Keratinocyte (primary cell): ENCODE results near the gene PRKCH. TPM values are rescaled to one million over a fixed set of nuclear protein-coding genes. Genes with fewer than 3 reads are reported as not detected.

Experiments
- DNase-seq: peaks from one replicate; pipeline ENCODE4 v3.0.0-alpha.2; 2011; ENCODE audit warnings: low read depth, missing footprints, low spot score
- FAIRE-seq: peaks from 2 replicates; lab custom pipeline; 2011; peaks lifted over from hg19 to GRCh38; lab: Jason Lieb, UNC
- H2AFZ ChIP-seq: 2 replicates; pipeline ENCODE4 v1.6.0; 2012; ENCODE audit warnings: low read length, control low read depth, inconsistent platforms; ENCODE audit not compliant: control insufficient read depth
- H3K27ac ChIP-seq: 2 replicates; pipeline ENCODE4 v1.5.1; 2011; ENCODE audit warnings: low read length; ENCODE audit not compliant: control insufficient read depth, insufficient read depth
- H3K27me3 ChIP-seq: 3 replicates; pipeline ENCODE4 v1.6.0; 2011; ENCODE audit warnings: low read length; ENCODE audit not compliant: control insufficient read depth, insufficient read depth; ENCODE audit errors: extremely low read depth
- H3K36me3 ChIP-seq, 2 experiments: 2 replicates in 1 of 2; 3 replicates in 1 of 2; pipeline ENCODE4 v1.5.1; 2011; ENCODE audit warnings: low read length in 2 of 2, mild to moderate bottlenecking in 1 of 2; ENCODE audit not compliant: control insufficient read depth in 2 of 2, insufficient read depth in 2 of 2; ENCODE audit errors: extremely low read depth in 1 of 2
- H3K4me1 ChIP-seq: 3 replicates; pipeline ENCODE4 v1.5.1; 2011; ENCODE audit warnings: low read length; ENCODE audit not compliant: control insufficient read depth, insufficient read depth; ENCODE audit errors: extremely low read depth
- H3K4me2 ChIP-seq: 3 replicates; pipeline ENCODE4 v1.6.0; 2011; ENCODE audit warnings: low read depth, low read length; ENCODE audit not compliant: control insufficient read depth, insufficient read depth; ENCODE audit errors: extremely low read depth
- H3K4me3 ChIP-seq, 3 experiments: fragments of 200-600 bp in 1 of 3; sonication (generic) in 1 of 3; 2 replicates in 2 of 3; 3 replicates in 1 of 3; pipeline ENCODE4 v1.5.1; 2011 to 2016; ENCODE audit warnings: low read length in 3 of 3, mild to moderate bottlenecking in 3 of 3, control low read depth in 2 of 3, inconsistent platforms in 1 of 3, low read depth in 1 of 3, mixed read lengths in 1 of 3, mixed run types in 1 of 3, moderate library complexity in 1 of 3; ENCODE audit not compliant: control insufficient read depth in 2 of 3, insufficient read depth in 2 of 3; ENCODE audit errors: extremely low read depth in 1 of 3
- H3K79me2 ChIP-seq: 2 replicates; pipeline ENCODE4 v1.6.0; 2012; ENCODE audit warnings: low read length; ENCODE audit not compliant: control insufficient read depth, insufficient read depth
- H3K9ac ChIP-seq: 3 replicates; pipeline ENCODE4 v1.6.0; 2011; ENCODE audit warnings: low read length; ENCODE audit not compliant: control insufficient read depth, insufficient read depth; ENCODE audit errors: extremely low read depth
- H3K9me1 ChIP-seq: 3 replicates; pipeline ENCODE4 v1.6.0; 2011; ENCODE audit warnings: low read length; ENCODE audit not compliant: control insufficient read depth, insufficient read depth; ENCODE audit errors: extremely low read depth
- H3K9me3 ChIP-seq: 2 replicates; pipeline ENCODE4 v1.5.1; 2012; ENCODE audit warnings: low read depth, low read length; ENCODE audit not compliant: control insufficient read depth
- H4K20me1 ChIP-seq: 3 replicates; pipeline ENCODE4 v1.6.0; 2011; ENCODE audit warnings: low read length; ENCODE audit not compliant: control insufficient read depth, insufficient read depth; ENCODE audit errors: extremely low read depth
- EZH2 ChIP-seq: IDR thresholded peaks from one replicate; pipeline ENCODE4 v1.6.1; 2012; ENCODE audit warnings: inconsistent platforms, mild to moderate bottlenecking, low read length, moderate library complexity
- dilution Hi-C: fragments of 300-500 bp; cut with MboI; formaldehyde crosslinking; loops from one replicate; pipeline ENCODE4 v1.7.0; 2020; ENCODE audit warnings: low sequenced_read_pairs; ENCODE audit not compliant: extremely low pct_ligation_motif_present
- polyA plus RNA-seq, 5 experiments: library from polyadenylated mRNA; depleted of rRNA in 3 of 5; stranded (reverse) in 3 of 5; stranded (forward) in 1 of 5; unstranded in 1 of 5; fragments of >200 nt; gene quantifications; 1 replicate in 1 of 5; 2 replicates in 3 of 5; 3 replicates in 1 of 5; pipeline versions ENCODE4 v1.2.1 to v1.2.3, GENCODE V29; 2011 to 2012; ENCODE audit warnings: missing spikeins in 2 of 5, low read depth in 1 of 5, low replicate concordance in 1 of 5
- TF ChIP-seq, protein P1 (sequence below), 3 experiments: IDR thresholded peaks in 1 of 3; conservative IDR thresholded peaks in 1 of 3; optimal IDR thresholded peaks in 1 of 3; 2 replicates in 2 of 3; 3 replicates in 1 of 3; pipeline versions ENCODE3 to v1.5.1; 2011; ENCODE audit warnings: low read length in 3 of 3, mild to moderate bottlenecking in 3 of 3, moderate library complexity in 2 of 3, control low read depth in 1 of 3, inconsistent platforms in 1 of 3; ENCODE audit not compliant: insufficient read depth in 2 of 3; ENCODE audit errors: extremely low read depth in 1 of 3

PRKCH gene
- polyA plus RNA-seq, 1 donor (not counting 4 experiments of a cell fraction or from before 2014, with no cell fraction given) = 13.7 TPM

DNA sequence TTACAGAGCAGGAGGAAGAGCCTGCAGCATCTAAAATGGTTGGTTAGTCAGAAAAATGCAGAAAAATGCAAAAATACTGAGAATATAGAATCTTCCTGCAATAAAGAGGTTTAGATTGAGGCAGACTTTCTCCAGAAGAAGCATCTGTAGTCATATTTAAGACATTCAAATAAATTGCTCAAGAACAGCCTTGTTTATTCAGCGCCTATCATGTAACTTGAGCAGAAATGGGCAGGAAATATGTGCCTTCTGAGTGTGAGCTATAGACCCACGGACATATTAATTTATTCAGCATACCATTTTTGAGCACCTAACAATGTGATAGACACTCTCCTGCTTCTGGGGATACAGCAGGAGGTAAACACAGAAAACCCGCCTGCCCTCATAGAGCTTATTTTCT, 272.0 kb downstream of the PRKCH start:
- Histone ChIP-seq H3K9ac (no peak overlapping the region), H3K9me3 (no peaks in the 10 kb centered on the region), H3K79me2 (no peaks in the 10 kb centered on the region), H3K4me3 (no peak overlapping the region), H2AFZ (no peak overlapping the region), H3K9me1 (no peaks in the 10 kb centered on the region), H3K4me1 (peaks cover 10% of the 10 kb centered on the region), H3K27ac (no peak overlapping the region), H3K36me3 (no peaks in the 10 kb centered on the region), H4K20me1 (no peaks in the 10 kb centered on the region), H3K4me2 (no peak overlapping the region), H3K27me3 (no peaks in the 10 kb centered on the region)
- no peak for TF ChIP-seq EZH2
- TF ChIP-seq, protein P1, sequence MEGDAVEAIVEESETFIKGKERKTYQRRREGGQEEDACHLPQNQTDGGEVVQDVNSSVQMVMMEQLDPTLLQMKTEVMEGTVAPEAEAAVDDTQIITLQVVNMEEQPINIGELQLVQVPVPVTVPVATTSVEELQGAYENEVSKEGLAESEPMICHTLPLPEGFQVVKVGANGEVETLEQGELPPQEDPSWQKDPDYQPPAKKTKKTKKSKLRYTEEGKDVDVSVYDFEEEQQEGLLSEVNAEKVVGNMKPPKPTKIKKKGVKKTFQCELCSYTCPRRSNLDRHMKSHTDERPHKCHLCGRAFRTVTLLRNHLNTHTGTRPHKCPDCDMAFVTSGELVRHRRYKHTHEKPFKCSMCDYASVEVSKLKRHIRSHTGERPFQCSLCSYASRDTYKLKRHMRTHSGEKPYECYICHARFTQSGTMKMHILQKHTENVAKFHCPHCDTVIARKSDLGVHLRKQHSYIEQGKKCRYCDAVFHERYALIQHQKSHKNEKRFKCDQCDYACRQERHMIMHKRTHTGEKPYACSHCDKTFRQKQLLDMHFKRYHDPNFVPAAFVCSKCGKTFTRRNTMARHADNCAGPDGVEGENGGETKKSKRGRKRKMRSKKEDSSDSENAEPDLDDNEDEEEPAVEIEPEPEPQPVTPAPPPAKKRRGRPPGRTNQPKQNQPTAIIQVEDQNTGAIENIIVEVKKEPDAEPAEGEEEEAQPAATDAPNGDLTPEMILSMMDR (optimal IDR thresholded peaks at IDR 0.05 in 1 of 3, IDR thresholded peaks at IDR 0.05 in 1 of 3, conservative IDR thresholded peaks at IDR 0.05 in 1 of 3; ENCODE audit: extremely low read depth in 1 of 3, insufficient read depth in 2 of 3, low read length in 3 of 3) = no peak
- no peak for FAIRE-seq
- dilution Hi-C loops = no loop called here
- DNase-seq = no peak

- TF ChIP-seq, protein P1 (optimal IDR thresholded peaks at IDR 0.05 in 1 of 3, IDR thresholded peaks at IDR 0.05 in 1 of 3, conservative IDR thresholded peaks at IDR 0.05 in 1 of 3; ENCODE audit: extremely low read depth in 1 of 3, insufficient read depth in 2 of 3, low read length in 3 of 3) = no peak
- no peak for TF ChIP-seq EZH2
- Histone ChIP-seq H3K4me1 (peaks cover 10% of the 10 kb centered on the region), H3K79me2 (no peaks in the 10 kb centered on the region), H3K36me3 (no peaks in the 10 kb centered on the region), H3K9me1 (no peaks in the 10 kb centered on the region), H3K27ac (no peak overlapping the region), H3K9ac (no peak overlapping the region), H4K20me1 (no peaks in the 10 kb centered on the region), H3K4me3 (no peak overlapping the region), H3K9me3 (no peaks in the 10 kb centered on the region), H2AFZ (no peak overlapping the region), H3K4me2 (no peak overlapping the region), H3K27me3 (no peaks in the 10 kb centered on the region)
- DNase-seq = no peak
- FAIRE-seq = no peak
- dilution Hi-C loops = no loop called here
Observed at GRCh38 chr14:61596990-61597389, 275.6 kb downstream of the PRKCH start.
